Measurements from ENCODE around the gene PDK2.

DNA sequence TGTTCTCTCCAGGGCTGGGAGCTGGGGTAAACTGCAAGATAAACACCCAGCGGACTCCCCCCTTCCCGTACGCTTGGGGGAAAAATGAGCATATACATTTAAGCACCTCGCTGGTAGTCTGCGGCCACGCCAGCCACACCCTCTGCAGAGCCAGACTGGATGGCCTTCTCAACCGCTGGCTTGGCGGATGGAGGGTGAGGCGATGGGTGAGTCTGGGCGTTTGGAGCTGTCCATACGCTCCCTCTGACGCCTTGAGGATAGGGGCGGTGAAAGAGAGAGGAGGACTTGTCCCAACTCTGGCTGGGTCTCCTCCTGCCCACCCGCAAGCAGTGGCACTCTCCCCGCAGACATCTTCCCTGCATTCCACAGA, 38.2 kb upstream of the PDK2 start:
- TF ChIP-seq, protein P1, sequence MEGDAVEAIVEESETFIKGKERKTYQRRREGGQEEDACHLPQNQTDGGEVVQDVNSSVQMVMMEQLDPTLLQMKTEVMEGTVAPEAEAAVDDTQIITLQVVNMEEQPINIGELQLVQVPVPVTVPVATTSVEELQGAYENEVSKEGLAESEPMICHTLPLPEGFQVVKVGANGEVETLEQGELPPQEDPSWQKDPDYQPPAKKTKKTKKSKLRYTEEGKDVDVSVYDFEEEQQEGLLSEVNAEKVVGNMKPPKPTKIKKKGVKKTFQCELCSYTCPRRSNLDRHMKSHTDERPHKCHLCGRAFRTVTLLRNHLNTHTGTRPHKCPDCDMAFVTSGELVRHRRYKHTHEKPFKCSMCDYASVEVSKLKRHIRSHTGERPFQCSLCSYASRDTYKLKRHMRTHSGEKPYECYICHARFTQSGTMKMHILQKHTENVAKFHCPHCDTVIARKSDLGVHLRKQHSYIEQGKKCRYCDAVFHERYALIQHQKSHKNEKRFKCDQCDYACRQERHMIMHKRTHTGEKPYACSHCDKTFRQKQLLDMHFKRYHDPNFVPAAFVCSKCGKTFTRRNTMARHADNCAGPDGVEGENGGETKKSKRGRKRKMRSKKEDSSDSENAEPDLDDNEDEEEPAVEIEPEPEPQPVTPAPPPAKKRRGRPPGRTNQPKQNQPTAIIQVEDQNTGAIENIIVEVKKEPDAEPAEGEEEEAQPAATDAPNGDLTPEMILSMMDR (IDR thresholded peaks at IDR 0.05), result no peak
- peak; percentile 8 for TF ChIP-seq POLR2A (IDR thresholded peaks at IDR 0.05)
